ENCODE data around the gene RPL38. TPM values are rescaled to one million over a fixed set of nuclear protein-coding genes. Genes with fewer than 3 reads are reported as not detected.
A peak's percentile ranks its signal among the peaks of the same experiment; 100 is the strongest.

Gene RPL38
- total RNA-seq, 1 donor from 2014 or later, result 2,904 TPM

DNA sequence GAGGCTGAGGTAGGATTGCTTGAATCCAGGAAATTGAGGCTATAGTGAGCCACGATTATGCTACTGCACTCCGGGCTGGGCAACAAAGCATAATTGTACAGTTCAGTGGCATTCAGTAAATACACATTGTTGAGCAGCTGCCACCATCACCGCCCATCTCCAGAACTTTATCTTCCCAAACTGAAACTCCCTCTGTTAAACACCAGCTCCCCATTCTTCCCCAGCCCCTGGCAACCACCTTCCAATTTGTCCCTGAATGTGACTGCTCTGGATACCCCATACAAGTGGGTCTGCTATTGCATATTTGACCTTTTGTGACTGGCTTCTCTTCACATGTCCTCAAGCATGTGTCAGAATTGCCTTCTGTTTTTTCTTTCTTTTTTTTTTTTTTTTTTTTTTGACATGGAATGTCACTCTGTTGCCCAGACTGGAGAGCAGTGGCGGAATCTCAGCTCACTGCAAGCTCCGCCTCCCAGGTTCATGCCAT is 2.9 kb downstream of the RPL38 start:
- FAIRE-seq, result no peak
- no peak for DNase-seq (ENCODE audit: low spot score in 2 of 2)

DNA sequence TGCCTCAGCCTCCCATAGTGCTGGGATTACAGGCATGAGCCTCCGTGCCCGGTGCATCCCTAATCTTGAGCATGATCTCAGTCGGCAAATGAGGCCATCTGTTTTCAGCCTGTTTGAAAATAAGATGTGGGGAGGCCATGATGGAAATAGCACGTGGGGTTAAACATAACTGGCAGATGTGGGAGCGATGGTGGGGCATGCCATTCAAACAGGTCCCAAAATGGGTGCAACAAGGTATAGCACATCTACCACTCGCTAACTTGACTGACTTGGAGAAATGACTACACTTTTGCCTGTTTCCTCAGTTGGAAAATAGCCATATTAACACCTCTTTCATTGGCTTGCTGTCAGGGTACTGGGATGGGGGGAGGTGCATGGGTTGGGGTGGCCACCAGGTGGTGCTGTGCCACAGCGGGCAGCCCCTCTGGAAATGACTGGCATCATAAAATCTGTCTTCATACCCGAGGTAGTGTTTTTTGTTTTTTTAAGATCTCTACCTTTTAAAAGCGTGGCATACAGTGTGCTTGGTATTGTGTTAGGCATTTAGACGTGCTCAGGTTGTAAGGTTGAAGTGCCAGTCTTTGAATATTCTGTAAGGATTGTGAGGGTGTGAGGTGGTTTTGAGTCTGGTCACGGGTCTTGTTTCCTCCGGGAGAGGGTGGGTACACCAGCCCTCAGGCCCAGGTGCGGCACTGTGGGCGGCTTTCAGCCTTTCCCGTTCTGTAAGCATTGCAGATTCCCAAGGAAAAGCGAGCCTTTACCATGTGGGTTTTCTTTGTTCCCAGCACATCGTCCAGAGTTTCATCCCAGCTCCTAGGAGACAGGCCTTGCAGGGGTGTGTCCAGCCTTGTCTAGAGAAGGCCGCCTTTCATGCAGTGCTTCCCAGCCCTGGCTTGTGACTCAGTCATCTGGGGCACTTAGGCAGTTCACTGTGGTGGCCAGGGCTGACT is 7.0 kb downstream of the RPL38 start:
- FAIRE-seq (no peak), DNase-seq (ENCODE audit: low spot score in 2 of 2) (peak; percentile 73 to 80)

DNA sequence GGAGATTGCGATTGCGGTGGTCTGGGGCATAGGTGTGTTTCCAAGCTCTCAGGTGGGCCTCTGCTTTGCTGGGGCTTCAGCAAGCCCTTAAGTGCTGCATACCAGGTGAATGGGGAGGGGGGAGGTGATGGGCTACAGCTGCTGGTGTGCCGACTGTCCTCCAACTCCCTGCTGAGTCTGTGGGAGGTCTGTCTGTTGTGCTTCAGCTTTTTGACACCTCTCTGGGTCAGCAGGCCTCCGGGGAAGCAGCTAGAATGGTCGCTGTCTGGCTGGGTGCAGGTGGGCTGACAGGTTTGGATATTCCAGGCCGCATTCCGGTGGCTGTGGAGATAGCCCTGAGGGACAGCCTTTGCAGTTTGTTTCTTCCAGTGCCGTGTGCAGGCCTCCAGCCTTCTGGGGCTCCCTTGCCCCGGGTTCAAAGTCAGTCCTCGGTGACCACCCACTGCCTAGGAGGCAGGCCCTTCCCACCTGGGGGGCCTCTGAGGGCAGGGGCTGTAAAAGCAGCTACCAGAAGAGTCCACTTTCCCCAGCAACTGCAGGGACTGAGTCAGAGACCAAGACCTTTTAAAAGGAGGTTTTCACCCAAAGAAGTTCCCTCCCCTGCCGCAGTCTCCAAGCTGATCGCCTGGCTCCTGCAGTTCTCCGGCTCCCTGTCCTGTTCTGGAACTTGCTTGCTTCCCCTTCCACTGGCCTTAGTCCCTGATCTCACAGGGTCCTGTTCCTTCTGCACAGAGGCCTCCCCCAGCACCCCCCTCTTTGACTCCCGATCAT is 7.8 kb downstream of the RPL38 start:
- FAIRE-seq (no peak), DNase-seq (ENCODE audit: low spot score in 2 of 2) (no peak)

DNA sequence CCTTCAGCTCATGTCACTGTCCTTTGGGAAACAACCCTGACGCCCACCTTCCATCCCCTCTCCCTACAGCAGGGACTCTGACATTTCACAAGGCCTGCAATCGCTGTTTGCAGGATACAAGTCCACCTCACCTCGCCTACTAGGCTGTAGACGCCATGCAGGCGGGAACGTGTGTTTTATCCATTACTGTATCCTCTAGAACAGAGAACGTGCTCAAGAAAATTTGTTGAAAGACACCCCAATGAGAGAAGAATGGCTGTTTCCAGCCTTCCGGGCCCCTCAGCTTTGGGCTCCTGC is 8.4 kb downstream of the RPL38 start:
- no peak for FAIRE-seq
- DNase-seq (ENCODE audit: low spot score in 2 of 2), result no peak

GRCh38 chr17:74212209-74212912 is 8.9 kb downstream of the RPL38 start:
- DNase-seq (ENCODE audit: low spot score in 2 of 2) (no peak), FAIRE-seq (no peak)

DNA sequence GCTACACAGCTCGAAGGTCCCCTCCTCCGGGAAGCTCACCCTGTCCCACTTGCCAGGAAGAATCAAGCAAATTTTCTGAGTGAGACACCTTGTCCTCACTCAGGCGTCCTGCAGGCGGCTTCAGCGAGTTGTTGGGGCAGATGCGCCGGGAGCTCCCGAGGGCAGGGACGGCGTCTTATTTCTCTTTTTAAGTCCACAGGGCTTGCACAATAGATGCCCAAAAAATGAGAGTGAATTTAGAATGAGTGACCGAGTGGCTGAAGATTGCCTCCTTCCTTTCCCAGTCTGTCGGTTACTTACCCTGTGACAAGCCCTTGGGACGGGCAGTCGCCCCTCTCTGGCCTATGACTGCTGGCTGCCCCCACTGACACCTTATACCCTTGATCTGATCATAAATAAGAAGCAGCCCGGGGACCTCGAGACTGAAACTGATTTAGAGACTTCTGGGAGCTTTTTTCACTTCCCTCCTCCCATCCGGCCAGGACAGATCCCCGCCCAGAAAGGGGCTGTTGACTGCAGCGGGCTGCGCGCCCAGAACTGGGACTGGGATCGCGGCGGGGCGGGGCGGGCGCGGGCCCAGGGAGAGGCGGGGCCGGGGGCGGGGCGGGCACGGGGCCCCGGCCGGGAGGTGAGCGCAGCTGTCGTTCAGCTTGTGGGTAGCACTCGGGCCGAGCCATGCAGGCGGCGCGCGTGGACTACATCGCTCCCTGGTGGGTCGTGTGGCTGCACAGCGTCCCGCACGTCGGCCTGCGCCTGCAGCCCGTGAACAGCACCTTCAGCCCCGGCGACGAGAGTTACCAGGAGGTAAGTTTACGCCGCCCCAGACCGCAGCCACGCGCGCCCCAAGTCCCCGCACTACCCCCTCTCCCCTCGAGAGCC is 9.7 kb downstream of the RPL38 start, which contains the start of gene TTYH2:
TSS of gene TTYH2 (plus strand) at position 659 of the 879 bp plus-strand sequence. CDS start at position 676, 17 bp downstream.
- FAIRE-seq, result no peak

GRCh38 chr17:74213861-74214391 is 10.4 kb downstream of the RPL38 start:
- FAIRE-seq (no peak), DNase-seq (ENCODE audit: low spot score in 2 of 2) (no peak)

More for the DNA sequence above, 9.7 kb downstream of the RPL38 start, which contains the start of gene TTYH2:
- peak; percentile 82 to 84 for DNase-seq (ENCODE audit: low spot score in 2 of 2)

DNA sequence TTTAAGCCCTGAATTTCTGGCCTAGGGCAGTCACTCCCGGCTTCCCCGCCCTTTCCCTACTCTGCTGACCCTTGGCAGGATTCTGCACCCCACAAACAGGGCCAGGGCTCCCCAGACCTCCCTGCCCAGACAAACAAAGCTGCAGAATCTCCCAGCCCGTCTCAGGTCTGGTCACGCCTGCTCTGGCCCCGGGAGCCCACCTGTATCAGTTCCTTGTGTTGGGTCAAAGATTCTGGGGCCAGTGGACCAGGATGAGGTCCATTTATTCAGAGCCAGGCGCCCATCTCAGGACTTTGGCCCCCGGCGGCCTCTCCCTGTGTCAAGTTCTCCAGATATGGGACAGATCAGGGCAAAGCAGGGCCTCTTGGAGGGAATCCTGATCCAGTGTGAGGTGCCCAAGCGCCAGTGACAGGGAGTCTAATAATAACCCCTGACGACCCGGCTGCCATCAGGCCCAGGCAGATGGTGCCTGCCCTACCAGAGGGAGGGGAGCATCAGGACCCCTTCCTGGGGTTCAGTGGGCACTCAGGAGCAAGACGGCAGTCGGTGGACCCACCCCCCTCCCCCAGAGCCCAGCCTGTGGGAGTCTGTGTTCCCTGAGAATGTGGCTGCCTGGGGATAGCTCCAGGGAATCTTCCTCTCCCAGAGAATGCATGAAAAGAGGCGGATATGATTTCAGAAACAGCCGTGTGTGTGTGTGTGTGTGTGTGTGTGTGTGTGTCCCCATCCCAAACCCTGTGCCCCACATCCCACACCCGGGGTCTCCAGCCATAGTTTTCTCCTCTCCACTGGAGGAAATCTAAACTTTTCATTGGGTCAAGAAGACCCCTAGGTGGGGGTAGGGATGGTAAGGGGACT is 11.2 kb downstream of the RPL38 start:
- FAIRE-seq, result no peak
- DNase-seq (ENCODE audit: low spot score in 2 of 2), result no peak

- FAIRE-seq, result no peak
Measured at GRCh38 chr17:74215342-74215727, 11.9 kb downstream of the RPL38 start.

GRCh38 chr17:74216505-74216904 is 13.0 kb downstream of the RPL38 start:
- no peak for DNase-seq (ENCODE audit: low spot score in 2 of 2)
- FAIRE-seq, result no peak

More at GRCh38 chr17:74215342-74215727, 11.9 kb downstream of the RPL38 start:
- DNase-seq (ENCODE audit: low spot score in 2 of 2), result no peak

- FAIRE-seq, result no peak
Measured at GRCh38 chr17:74217037-74217730, 13.7 kb downstream of the RPL38 start.

DNA sequence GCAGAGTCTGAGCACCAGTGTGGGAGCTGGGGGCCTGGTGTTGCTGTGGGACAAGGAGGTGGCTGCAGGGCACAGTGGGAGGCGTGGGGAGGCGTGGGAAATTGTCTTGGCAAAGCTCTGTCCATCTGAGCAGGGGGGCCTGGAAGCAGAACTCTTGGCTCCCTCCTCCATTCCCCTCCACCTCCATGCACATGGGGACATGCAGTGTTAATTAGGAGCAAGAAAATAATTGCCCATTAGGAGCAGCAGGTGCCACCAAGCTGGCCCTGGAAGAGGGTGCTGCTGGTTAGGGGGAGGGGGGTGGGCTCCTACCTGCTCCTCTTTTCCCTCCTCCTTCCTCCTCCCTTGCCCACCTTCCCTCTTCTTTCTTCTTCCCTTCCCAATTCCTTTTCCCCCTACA is 14.4 kb downstream of the RPL38 start:
- no peak for FAIRE-seq
- no peak for DNase-seq (ENCODE audit: low spot score in 2 of 2)

More at GRCh38 chr17:74217037-74217730, 13.7 kb downstream of the RPL38 start:
- no peak for DNase-seq (ENCODE audit: low spot score in 2 of 2)

GRCh38 chr17:74218436-74218835 is 15.0 kb downstream of the RPL38 start:
- DNase-seq (ENCODE audit: low spot score in 2 of 2), result no peak
- FAIRE-seq, result no peak

DNA sequence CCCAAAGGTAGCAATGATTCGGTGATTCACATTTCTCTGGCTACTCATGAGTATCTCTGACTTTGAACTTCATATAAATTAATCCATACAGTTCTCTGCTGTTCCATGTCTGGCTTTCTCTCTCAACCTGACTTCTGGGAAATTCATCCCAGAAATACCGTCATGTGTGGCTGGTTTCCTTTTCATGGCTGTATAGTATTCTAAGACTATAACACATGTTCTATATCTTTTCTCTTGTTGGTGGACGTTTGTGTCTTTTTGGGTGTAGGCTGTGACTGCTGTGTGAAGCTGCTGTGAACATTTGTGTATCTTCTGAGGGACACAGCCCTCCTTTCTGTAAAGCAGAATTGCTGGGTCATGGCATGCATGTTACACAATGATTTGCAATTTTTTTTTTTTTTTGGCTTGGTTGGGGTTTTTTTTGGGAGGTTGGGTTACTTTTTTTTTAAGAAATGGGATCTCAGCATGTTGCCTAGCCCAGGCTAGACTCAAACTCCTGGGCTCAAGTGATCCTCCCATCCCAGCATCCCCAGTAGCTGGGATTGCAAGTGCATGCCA is 16.2 kb downstream of the RPL38 start:
- no peak for FAIRE-seq
- DNase-seq (ENCODE audit: low spot score in 2 of 2), result no peak

- FAIRE-seq (no peak), DNase-seq (ENCODE audit: low spot score in 2 of 2) (no peak)
Measured at GRCh38 chr17:74220219-74220618, 16.7 kb downstream of the RPL38 start.

- no peak for FAIRE-seq
- DNase-seq (ENCODE audit: low spot score in 2 of 2), result no peak
Measured at GRCh38 chr17:74220946-74221818, 17.7 kb downstream of the RPL38 start.

DNA sequence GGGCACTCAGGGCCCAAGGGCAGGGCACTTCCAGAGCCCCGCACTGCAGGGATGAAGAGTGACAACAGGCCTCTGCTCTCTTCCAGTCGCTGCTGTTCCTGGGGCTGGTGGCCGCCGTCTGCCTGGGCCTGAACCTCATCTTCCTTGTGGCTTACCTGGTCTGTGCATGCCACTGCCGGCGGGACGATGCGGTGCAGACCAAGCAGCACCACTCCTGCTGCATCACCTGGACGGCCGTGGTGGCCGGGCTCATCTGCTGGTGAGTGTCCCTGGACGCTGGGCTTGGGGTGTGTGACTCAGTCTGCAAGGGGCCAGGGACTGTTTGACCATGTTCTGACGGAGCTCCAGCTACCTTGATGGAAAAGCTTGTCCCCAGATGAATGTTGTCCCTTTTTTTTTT is 18.9 kb downstream of the RPL38 start:
- no peak for FAIRE-seq
- DNase-seq (ENCODE audit: low spot score in 2 of 2), result no peak
